Karpas-422 (cell line): ENCODE data around the gene DDA1. TPM values are rescaled to one million over a fixed set of nuclear protein-coding genes. Genes with fewer than 3 reads are reported as not detected.
A peak's percentile ranks its signal among the peaks of the same experiment; 100 is the strongest.
"Not testable (repeated sequence)": the region's sequence is repeated elsewhere in the genome, so short reads cannot be mapped to it uniquely, and the experiment has no call there.

ENCODE experiments used
- DNase-seq: peaks from one replicate; pipeline ENCODE4 v3.0.0-alpha.2; 2015
- H2AFZ ChIP-seq: fragments of 200-600 bp; sonication (generic); 2 replicates; pipeline ENCODE4 v1.6.1; 2014; ENCODE audit warnings: antibody characterized with exemption, low read length, mixed read lengths
- H3K27ac ChIP-seq: fragments of 200-600 bp; sonication (generic); 2 replicates; pipeline ENCODE4 v1.5.1; 2014; ENCODE audit warnings: mild to moderate bottlenecking, low read length, moderate library complexity
- H3K27me3 ChIP-seq: fragments of 200-600 bp; sonication (generic); 2 replicates; pipeline ENCODE4 v1.6.1; 2014; ENCODE audit warnings: low read length, mixed read lengths
- H3K36me3 ChIP-seq: fragments of 200-600 bp; sonication (generic); 2 replicates; pipeline ENCODE4 v1.6.1; 2014; ENCODE audit warnings: low read length, mixed read lengths; ENCODE audit not compliant: insufficient read depth
- H3K4me1 ChIP-seq: fragments of 200-600 bp; sonication (generic); 2 replicates; pipeline ENCODE4 v1.6.1; 2014; ENCODE audit warnings: mild to moderate bottlenecking, low read length, mixed read lengths
- H3K4me2 ChIP-seq: fragments of 200-600 bp; sonication (generic); 2 replicates; pipeline ENCODE4 v1.6.1; 2014; ENCODE audit warnings: low read length, low read depth, mild to moderate bottlenecking; ENCODE audit not compliant: poor library complexity, severe bottlenecking
- H3K4me3 ChIP-seq: fragments of 200-600 bp; sonication (generic); 2 replicates; pipeline ENCODE4 v1.5.1; 2014; ENCODE audit warnings: mild to moderate bottlenecking, antibody characterized with exemption, low read length, mixed read lengths
- H3K79me2 ChIP-seq: fragments of 200-600 bp; sonication (generic); 2 replicates; pipeline ENCODE4 v1.6.1; 2014; ENCODE audit warnings: mild to moderate bottlenecking, low read length, mixed read lengths
- H3K9ac ChIP-seq: fragments of 200-600 bp; sonication (generic); 2 replicates; pipeline ENCODE4 v1.6.0; 2014; ENCODE audit warnings: low read length
- H3K9me2 ChIP-seq: fragments of 200-600 bp; sonication (generic), shearing (Covaris generic); replicated peaks from 2 replicates; pipeline ENCODE4 v1.6.0; 2014; ENCODE audit warnings: mild to moderate bottlenecking, low read length, moderate library complexity; ENCODE audit not compliant: insufficient read depth
- H3K9me3 ChIP-seq: fragments of 300-700, 200-600 bp; sonication (generic); 2 replicates; pipeline ENCODE4 v1.6.1; 2014; ENCODE audit warnings: low read length, mixed read lengths
- H4K20me1 ChIP-seq: fragments of 200-600 bp; sonication (generic); 2 replicates; pipeline ENCODE4 v1.6.1; 2014; ENCODE audit warnings: mild to moderate bottlenecking, antibody characterized with exemption, low read length, low read depth; ENCODE audit not compliant: insufficient read depth
- total RNA-seq: library from RNA; depleted of rRNA; stranded (reverse); fragments of >200 nt; shearing (Covaris generic); gene quantifications from 2 replicates; pipeline ENCODE4 v1.2.3, GENCODE V29; 2014; ENCODE audit warnings: low replicate concordance

The DDA1 gene
- total RNA-seq, 1 experiment from 2014 or later = 24.4 TPM

DNA sequence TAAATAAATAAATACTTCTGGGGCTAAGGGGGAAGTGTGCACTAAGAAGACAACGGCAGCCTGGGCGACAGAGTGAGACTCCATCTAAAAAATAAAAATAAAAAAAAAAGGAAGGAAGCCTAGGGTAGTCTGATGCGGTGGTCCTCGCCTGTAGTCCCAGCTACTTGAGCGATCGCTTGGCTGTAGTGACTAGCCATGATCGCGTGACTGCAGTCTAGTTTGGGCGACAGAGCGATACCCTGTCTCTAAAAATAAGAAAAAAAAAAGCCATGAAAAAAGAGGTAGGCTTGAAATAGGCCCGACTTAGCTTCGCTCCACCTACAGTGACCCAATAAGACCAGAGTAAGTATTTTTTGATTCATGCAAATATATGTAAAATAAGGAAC, 42.8 kb upstream of the DDA1 start:
- Histone ChIP-seq H2AFZ (no peak overlapping the region), H3K36me3 (peaks cover 4% of the 10 kb centered on the region; the same call in 1 of the 2 replicates), H3K4me2 (peak overlapping the region; percentile 75), H3K4me3 (peak overlapping the region; percentile 40; the same call in 1 of the 2 replicates), H3K79me2 (peaks cover 17% of the 10 kb centered on the region), H3K4me1 (peaks cover 21% of the 10 kb centered on the region), H3K27ac (peak overlapping the region; percentile 93), H4K20me1 (no peaks in the 10 kb centered on the region), H3K27me3 (no peaks in the 10 kb centered on the region), H3K9me2 (no peaks in the 10 kb centered on the region), H3K9me3 (no peaks in the 10 kb centered on the region), H3K9ac (peak overlapping the region; percentile 59)
- no peak for DNase-seq

DNA sequence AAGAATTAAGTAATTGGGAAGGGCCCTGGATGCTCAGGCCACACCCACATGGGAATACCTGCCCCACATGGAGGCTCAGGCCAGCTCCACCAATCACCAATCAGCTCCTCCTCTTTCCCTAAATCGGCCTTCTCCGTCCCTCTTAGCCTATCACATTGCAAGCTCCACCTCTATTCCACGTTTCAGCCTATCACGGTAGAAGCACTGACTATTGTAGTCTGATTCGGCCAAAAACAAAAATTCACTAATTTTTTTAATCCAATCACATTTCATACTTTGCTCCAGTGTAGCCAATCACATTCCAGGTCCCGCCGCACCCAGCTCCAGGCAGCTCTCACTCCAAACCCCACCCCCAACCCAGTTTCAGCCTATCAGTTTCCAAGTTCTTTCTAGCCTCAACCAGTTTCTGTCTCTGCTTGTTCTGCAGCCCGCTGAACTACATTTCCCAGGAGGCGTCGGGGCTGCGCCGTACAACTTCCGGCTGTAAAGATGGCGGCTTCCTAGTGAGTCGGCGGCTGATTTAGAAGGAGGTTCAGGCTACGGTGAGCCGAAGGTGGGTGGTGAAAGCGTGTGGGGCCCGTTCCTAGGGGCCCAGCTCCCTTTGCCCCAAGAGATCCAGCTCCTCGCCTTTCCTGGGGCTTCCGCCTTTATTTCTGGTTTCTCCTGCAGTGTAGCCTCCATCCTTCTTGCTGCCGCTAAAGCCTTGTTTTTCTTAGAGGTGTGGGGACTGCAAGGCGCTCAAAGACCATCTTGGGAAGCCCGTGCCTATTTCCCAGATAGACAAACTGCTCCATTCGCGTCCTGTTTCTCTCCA, 42.2 kb upstream of the DDA1 start, which contains the start of gene BABAM1:
BABAM1 (plus strand) TSS at position 469 of the 814 bp plus-strand sequence. CDS start 1,364 bp downstream, outside the sequence.
- DNase-seq = peak; percentile 99
- H3K4me3 ChIP-seq = peak within 1 kb of the TSS; percentile 93
- H3K9me3 ChIP-seq = no peaks in the 10 kb centered on the region
- H4K20me1 ChIP-seq = no peaks in the 10 kb centered on the region
- H3K4me2 ChIP-seq = peak within 1 kb of the TSS; percentile 75
- peaks cover 21% of the 10 kb centered on the region for H3K4me1 ChIP-seq
- H2AFZ ChIP-seq = peak within 1 kb of the TSS; percentile 33; the same call in 1 of the 2 replicates
- H3K9ac ChIP-seq = peak within 1 kb of the TSS; percentile 82
- H3K27me3 ChIP-seq = no peaks in the 10 kb centered on the region
- H3K9me2 ChIP-seq = no peaks in the 10 kb centered on the region
- H3K36me3 ChIP-seq = peaks cover 4% of the 10 kb centered on the region; the same call in 1 of the 2 replicates
- peak within 1 kb of the TSS; percentile 93 for H3K27ac ChIP-seq
- H3K79me2 ChIP-seq = peaks cover 17% of the 10 kb centered on the region

DNA sequence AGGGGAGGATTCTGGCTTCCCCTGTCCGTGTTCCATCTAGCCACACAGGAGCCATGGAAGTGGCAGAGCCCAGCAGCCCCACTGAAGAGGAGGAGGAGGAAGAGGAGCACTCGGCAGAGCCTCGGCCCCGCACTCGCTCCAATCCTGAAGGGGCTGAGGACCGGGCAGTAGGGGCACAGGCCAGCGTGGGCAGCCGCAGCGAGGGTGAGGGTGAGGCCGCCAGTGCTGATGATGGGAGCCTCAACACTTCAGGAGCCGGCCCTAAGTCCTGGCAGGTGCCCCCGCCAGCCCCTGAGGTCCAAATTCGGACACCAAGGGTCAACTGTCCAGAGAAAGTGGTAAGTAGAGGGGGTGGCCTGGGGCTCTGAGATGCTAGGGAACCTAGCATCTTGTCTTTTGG, 40.6 kb upstream of the DDA1 start:
- Histone ChIP-seq H3K9me2 (no peaks in the 10 kb centered on the region), H3K79me2 (peaks cover 17% of the 10 kb centered on the region), H4K20me1 (no peaks in the 10 kb centered on the region), H3K27ac (no peak overlapping the region), H3K36me3 (peaks cover 4% of the 10 kb centered on the region; the same call in 1 of the 2 replicates), H3K4me1 (peaks cover 21% of the 10 kb centered on the region), H3K9me3 (no peaks in the 10 kb centered on the region), H2AFZ (no peak overlapping the region), H3K9ac (peak overlapping the region; percentile 82), H3K4me2 (peak overlapping the region; percentile 71), H3K27me3 (no peaks in the 10 kb centered on the region), H3K4me3 (peak overlapping the region; percentile 93)
- no peak for DNase-seq

DNA sequence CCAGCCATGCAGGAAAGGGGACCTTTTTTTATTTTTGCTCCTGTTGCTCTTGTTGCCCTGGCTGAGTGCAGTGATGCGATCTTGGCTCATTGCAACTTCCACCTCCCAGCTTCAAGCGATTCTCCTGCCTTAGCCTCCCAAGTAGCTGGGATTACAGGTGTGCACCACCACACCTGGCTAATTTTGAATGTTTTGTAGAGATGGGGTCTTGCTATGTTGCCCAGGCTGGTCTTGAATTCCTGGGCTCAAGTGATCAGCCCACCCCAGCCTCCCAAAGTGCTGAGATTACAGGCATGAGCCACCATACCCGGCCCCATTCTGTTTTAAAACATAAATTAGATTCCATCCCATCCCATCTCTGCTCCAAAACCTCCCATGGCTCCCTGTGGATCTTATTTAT, 34.5 kb upstream of the DDA1 start:
- H3K4me3 ChIP-seq, H3K4me1 ChIP-seq, H3K27me3 ChIP-seq, H3K9ac ChIP-seq, H3K9me2 ChIP-seq, H2AFZ ChIP-seq, H3K9me3 ChIP-seq, H4K20me1 ChIP-seq, H3K79me2 ChIP-seq, DNase-seq, H3K4me2 ChIP-seq, H3K27ac ChIP-seq: not testable (repeated sequence)
- peaks cover 16% of the 10 kb centered on the region for H3K36me3 ChIP-seq

DNA sequence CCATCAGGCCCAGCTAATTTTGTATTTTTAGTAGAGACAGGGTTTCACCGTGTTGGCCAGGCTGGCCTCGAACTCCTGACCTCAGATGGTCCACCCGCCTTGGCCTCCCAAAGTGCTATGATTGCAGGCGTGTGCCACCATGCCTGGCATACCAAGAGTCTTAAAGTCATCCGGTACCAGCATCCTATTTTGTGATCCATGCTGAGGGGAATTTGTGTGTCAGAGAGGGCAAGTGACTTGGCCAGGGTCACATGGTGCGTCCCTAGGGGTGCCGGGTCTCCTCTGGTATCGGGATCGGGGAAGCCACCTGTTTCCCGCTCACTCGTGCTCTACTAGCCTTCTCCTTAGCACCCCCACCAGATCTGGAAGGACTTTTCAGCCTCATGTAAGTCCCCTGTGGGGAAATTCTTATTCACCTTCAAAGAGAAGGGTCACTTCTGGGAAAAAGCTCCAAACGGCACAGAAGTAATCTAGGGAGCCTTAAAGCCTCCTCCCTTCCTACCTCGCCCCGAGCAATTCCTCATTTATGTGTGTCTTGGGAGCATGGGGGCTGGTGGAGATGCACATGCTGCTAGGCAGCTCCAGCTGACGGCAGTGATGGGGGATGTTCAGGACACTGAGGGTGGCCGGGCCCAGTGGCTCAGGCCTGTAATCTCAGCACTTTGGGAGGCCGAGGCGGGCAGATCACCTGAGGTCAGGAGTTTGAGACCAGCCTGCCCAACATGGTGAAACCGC, 33.8 kb upstream of the DDA1 start:
- Histone ChIP-seq H3K36me3 (peaks cover 16% of the 10 kb centered on the region), H3K4me3 (no peak overlapping the region), H3K9me2 (no peaks in the 10 kb centered on the region), H3K9ac (no peak overlapping the region), H2AFZ (no peak overlapping the region), H3K4me1 (no peaks in the 10 kb centered on the region), H3K27ac (no peak overlapping the region), H4K20me1 (no peaks in the 10 kb centered on the region), H3K9me3 (no peaks in the 10 kb centered on the region), H3K79me2 (no peaks in the 10 kb centered on the region), H3K27me3 (no peaks in the 10 kb centered on the region), H3K4me2 (no peak overlapping the region)
- DNase-seq = no peak

DNA sequence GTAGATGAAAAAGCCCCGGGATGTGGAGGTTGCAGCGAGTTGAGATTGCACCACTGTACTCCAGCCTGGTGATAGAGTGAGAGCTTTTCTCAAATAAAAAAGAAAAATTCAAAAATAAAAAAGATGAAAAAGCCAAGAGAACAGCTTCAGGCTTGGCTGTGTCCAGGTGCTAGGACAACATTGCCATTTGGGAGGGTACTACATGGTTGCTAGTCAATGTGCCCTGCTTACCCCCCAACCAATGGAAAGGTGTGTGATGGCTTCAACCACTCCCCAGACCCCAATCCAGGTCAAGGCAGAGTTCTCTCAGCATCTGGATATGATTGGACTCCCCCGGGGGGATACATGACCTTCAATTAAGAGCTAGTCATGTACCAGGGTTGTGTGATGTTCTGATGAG, 29.9 kb upstream of the DDA1 start:
- Histone ChIP-seq H3K79me2 (peaks cover 15% of the 10 kb centered on the region; the same call in 1 of the 2 replicates), H3K9me2 (no peaks in the 10 kb centered on the region), H4K20me1 (peaks cover 8% of the 10 kb centered on the region), H2AFZ (no peak overlapping the region), H3K27ac (no peak overlapping the region), H3K4me2 (no peak overlapping the region), H3K9me3 (no peaks in the 10 kb centered on the region), H3K4me3 (no peak overlapping the region), H3K9ac (no peak overlapping the region), H3K27me3 (no peaks in the 10 kb centered on the region), H3K4me1 (peaks cover 23% of the 10 kb centered on the region), H3K36me3 (peaks cover 17% of the 10 kb centered on the region)
- no peak for DNase-seq

DNA sequence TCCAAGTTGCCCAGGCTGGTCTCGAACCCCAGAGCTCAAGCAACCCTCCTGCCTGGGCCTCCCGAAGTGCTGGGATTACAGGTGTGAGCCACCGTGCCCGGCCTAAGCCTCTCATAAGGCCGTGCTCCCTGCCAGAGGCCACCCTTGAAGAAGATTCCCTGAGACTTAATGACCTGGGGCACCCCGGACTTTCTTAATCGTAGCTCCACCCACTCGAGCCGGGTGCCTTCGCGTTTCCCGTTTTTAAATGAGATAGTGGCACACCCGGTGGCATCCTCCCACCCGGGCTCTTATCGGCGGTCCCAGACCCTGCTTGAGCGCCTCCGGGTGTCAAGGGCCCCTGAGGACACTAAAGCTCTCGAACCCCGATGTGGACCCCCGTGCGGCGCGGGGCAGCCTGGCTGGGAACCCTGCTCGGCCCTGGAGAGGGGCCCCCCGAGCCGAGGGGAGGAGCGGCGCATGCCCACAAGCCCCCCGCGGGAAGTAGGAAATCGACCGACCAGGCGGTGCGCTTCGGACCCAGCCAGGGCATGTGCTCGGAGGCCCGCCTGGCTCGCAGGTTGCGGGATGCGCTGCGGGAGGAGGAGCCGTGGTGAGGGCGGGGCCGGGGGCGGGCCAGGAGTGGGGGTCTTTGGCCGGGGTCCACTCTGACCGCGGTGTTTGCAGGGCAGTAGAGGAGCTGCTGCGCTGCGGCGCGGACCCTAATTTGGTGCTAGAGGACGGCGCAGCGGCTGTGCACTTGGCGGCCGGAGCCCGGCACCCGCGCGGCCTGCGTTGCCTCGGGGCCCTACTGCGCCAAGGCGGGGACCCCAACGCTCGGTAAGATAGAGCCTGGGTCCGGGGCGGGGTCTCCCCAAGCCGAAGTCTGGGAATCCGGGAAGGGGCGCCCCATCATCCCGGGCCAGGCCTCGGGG, 27.7 kb upstream of the DDA1 start, which contains the start of gene ANKLE1:
ANKLE1 (plus strand) TSS at position 511 of the 914 bp plus-strand sequence; CDS start at position 531, 20 bp downstream.
- no peaks in the 10 kb centered on the region for H3K27me3 ChIP-seq
- peak within 1 kb of the TSS; percentile 90 for H3K4me2 ChIP-seq
- peaks cover 15% of the 10 kb centered on the region; the same call in 1 of the 2 replicates for H3K79me2 ChIP-seq
- H3K36me3 ChIP-seq = peaks cover 25% of the 10 kb centered on the region
- H3K9me2 ChIP-seq = no peaks in the 10 kb centered on the region
- H3K27ac ChIP-seq = peak within 1 kb of the TSS; percentile 78
- peak within 1 kb of the TSS; percentile 87 for H3K9ac ChIP-seq
- no peaks in the 10 kb centered on the region for H3K9me3 ChIP-seq
- peak within 1 kb of the TSS; percentile 81; the same call in 1 of the 2 replicates for H2AFZ ChIP-seq
- DNase-seq = peak; percentile 93
- peaks cover 12% of the 10 kb centered on the region for H4K20me1 ChIP-seq
- peaks cover 23% of the 10 kb centered on the region for H3K4me1 ChIP-seq
- peak within 1 kb of the TSS; percentile 73 for H3K4me3 ChIP-seq
